Sigmoid colon (tissue), 4 donors: ENCODE results near the gene FAM240A.

Source experiments
- EP300 ChIP-seq, 4 donors: sonication (generic); formaldehyde crosslinking; IDR thresholded peaks; one replicate each; pipeline ENCODE4 v1.6.1; 2017; ENCODE audit warnings: antibody characterized with exemption in 4 of 4
- POLR2A ChIP-seq, 2 donors: fragments of 450-650 bp; IDR thresholded peaks; one replicate each; pipeline ENCODE4 v1.6.1; 2016; ENCODE audit warnings: antibody characterized with exemption in 2 of 2, mild to moderate bottlenecking in 2 of 2, moderate library complexity in 2 of 2
- POLR2AphosphoS5 ChIP-seq, 4 donors: sonication (generic); formaldehyde crosslinking; IDR thresholded peaks; one replicate each; pipeline ENCODE4 v1.6.1; 2017; ENCODE audit warnings: antibody characterized with exemption in 4 of 4
- TF ChIP-seq, protein P1 (sequence below), 4 experiments: fragments of 450-650 bp in 3 of 4; fragments of 200-600 bp in 1 of 4; IDR thresholded peaks; one replicate each; pipeline ENCODE4 v1.5.1; 2016 to 2019; ENCODE audit warnings: antibody characterized with exemption in 4 of 4, mild to moderate bottlenecking in 3 of 4, moderate library complexity in 2 of 4

DNA sequence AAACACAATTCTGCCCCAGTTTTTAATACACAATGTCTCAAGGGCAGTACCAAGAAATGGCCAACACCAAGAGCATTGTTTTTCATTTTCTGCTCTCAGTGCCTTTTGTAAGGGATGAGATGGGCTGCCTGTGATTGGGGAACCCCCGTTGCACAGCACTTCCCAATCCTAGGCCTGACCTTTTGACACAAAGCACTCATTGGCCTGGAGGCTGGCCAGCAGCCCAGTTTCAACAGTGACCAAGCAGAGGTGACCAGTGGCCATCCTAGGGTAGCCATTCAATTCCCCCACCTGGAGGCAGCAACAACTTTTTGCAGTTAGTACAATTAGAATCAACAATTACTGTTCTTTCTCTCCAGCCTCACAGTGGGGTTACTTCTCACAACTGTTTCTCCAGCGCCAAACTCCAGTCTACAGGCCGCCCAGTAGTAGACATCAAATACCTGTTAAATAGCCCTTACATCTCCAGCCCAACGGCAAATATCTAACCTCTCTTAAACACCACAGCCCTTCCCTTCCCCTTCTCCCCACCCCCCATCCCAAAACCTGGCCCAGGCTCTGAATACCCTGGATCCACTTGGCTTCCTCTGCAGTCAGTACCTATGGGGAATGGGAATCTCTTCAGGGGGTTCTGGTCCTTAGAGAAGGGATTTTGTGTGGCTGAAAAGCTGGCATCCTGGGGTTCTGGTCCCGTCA lies 37.3 kb upstream of the FAM240A start:
- TF ChIP-seq POLR2A (IDR thresholded peaks at IDR 0.05) (no peak), POLR2AphosphoS5 (IDR thresholded peaks at IDR 0.05) (no peak), EP300 (IDR thresholded peaks at IDR 0.05) (no peak)
- TF ChIP-seq, protein P1, sequence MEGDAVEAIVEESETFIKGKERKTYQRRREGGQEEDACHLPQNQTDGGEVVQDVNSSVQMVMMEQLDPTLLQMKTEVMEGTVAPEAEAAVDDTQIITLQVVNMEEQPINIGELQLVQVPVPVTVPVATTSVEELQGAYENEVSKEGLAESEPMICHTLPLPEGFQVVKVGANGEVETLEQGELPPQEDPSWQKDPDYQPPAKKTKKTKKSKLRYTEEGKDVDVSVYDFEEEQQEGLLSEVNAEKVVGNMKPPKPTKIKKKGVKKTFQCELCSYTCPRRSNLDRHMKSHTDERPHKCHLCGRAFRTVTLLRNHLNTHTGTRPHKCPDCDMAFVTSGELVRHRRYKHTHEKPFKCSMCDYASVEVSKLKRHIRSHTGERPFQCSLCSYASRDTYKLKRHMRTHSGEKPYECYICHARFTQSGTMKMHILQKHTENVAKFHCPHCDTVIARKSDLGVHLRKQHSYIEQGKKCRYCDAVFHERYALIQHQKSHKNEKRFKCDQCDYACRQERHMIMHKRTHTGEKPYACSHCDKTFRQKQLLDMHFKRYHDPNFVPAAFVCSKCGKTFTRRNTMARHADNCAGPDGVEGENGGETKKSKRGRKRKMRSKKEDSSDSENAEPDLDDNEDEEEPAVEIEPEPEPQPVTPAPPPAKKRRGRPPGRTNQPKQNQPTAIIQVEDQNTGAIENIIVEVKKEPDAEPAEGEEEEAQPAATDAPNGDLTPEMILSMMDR (IDR thresholded peaks at IDR 0.05), result no peak
